Skeletal muscle cell (primary cell): ENCODE results near the gene CTSH.
"Not testable (repeated sequence)": the region's sequence is repeated elsewhere in the genome, so short reads cannot be mapped to it uniquely, and the experiment has no call there.

Experiments used
- DNase-seq: peaks from one replicate; pipeline ENCODE4 v3.0.0-alpha.2; 2010; ENCODE audit warnings: low read depth
- H3K4me3 ChIP-seq: 2 replicates; pipeline ENCODE4 v1.5.1; 2011; ENCODE audit warnings: low read depth, mild to moderate bottlenecking, control low read depth, low read length, moderate library complexity

The CTSH gene

DNA sequence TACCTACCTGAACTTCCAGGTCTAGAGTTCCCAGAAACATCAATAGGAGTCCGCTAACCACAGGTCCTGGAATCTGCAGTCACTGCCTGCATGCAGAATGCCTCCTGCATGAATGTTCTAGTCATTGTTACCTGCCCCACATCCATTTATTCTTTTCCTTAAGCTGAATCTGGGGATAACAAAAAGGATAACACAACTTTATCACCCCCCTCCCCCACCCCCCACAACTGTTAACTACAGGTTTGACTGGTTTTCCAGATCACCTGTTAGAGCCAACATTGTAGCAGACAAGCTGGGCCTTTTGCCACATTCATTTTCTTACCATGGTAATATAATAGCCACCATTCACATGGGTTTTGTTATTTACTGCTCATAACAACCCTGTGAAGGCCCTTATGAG is 4.6 kb upstream of the CTSH start:
- no peak overlapping the region for H3K4me3 ChIP-seq

DNA sequence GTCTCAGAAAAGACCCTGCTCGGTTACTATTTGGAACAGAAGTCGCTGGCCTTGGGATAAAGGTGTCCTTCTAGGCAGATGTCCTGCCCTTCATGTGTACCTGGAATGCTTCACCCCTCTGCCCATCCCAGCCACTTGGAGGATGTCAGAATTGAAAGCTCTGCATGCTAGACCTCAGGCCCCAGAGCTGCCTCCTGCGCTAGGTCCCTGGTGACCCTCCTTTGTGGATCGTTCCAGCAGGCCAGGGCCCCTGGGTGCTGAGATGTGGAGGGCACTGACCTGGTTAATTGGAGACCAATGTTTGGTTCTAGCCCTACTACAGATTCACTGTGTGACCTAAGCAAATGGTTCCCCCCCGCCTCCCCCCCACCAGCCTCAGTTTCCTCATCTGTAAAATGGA is 2.7 kb upstream of the CTSH start:
- no peak overlapping the region for H3K4me3 ChIP-seq
- DNase-seq = no peak

More for the DNA sequence above, 4.6 kb upstream of the CTSH start:
- no peak for DNase-seq

DNA sequence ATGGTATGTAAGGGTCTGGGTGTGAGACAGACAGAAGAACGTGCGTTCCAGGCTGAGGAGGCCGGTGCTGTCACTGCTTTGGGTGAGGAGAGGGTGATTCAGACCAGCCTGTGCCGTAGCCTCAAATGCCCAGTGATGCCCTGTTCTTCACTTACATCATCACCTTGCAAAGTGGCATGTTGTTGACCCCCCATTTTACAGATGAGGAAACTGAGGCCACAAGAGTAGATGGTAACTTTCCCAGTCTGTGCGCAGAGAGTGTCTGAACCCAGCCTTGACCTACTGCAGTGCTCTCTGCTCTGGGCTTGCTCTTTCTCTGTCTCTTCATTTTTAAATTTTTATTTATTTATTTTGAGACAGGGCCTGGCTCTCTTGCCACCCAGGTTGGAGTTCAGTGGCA is 1.6 kb upstream of the CTSH start:
- H3K4me3 ChIP-seq = no peak overlapping the region
- no peak for DNase-seq

DNA sequence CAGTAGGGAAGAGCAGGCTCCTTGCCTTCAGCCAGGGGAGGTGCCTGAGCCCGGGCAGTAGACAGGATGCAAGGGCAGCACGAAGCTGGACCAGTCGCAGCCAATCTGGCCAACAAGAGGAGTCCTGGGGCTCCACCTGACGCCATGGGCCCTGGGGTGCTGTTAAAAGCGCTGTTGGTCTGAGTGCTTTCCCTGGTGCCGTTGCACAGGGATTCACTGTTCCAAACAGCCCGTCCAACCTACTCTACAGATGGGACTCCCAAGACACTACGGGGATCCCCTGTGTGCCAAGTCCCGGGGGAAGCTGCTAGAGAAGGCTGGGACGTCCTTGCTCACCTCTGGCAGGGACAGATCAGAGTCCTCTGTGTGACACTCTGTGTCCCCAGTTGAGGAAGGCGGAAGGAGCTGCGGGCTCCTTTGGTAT is 632 bp downstream of the CTSH start:
- DNase-seq = no peak
- peak overlapping the region; percentile 39 for H3K4me3 ChIP-seq

DNA sequence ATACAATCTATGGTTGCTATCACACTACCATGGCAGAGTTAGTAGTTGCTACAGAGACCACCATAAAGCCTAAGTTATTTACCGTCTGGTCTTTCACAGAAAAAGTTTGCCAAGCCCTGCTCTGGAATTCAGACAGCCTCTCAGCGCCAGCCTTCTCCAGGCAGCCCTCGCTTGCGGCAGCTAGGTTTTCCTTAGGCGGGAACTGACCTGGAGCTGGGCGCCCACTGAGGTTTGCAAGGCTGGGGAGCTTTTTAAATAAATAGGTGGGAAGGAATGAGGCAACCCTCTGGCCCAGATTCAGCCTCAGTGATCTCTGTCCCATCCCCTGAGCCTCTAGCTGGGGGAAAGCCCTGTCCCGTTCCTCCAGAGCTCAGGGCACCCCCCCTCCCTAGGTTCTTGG is 1.2 kb downstream of the CTSH start:
- no peak overlapping the region for H3K4me3 ChIP-seq
- no peak for DNase-seq

DNA sequence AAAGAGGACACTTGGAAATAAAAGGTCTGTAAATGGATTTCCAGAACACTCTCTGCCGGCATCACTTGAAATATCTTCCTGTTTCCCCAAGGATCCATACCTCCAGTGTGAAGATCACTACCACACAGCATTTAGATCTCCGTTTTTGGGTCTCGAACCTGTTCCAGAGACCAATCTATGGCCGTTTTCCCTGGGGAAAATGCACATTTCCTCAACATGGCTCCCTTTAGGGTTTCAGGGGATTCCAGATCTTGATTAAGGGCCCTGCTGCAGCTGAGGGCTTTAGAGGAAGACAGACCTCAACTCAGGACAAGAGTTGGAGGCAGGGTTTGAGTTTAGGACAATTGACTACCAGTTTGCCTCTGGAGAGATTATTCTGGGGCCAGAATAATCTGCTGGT is 2.1 kb downstream of the CTSH start:
- no peak overlapping the region for H3K4me3 ChIP-seq
- DNase-seq = no peak

DNA sequence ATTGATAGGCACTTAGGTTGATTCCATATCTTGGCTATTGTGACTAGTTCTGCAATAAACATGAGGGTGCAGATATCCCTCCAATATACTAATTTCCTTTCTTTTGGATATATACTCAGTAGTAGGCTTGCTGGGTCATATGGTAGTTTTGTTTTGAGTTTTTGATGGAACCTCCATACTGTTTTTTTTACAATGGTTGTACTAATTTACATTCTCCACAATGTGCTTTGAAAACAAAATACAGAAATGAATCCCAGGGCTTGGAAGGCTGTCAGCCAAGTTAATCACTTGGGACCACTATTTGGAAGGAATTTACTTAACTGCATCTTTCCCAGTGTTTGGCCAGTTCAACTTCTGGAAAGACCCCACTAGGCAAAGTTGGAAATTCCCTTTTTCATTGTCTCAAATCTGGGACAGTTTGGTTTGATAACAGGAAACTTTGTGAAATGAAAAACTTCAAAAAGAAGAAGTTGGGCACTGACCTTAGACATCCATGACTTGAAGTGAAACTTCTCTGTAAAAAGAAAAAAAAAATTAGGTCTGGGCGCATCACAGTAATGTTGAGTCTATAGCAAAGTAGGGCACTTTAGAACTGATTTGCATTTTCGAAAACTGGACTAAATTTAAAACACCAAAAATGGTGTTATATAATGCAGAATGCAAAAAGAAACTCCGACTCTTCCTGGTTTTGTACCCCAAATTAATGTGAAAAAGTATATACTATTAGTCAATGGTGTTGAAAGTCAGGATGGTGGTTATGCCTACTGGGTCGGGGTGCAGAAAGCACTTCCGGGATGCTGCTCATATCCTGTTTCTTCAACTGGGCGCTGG is 6.0 kb downstream of the CTSH start:
- no peak overlapping the region for H3K4me3 ChIP-seq
- no peak for DNase-seq

DNA sequence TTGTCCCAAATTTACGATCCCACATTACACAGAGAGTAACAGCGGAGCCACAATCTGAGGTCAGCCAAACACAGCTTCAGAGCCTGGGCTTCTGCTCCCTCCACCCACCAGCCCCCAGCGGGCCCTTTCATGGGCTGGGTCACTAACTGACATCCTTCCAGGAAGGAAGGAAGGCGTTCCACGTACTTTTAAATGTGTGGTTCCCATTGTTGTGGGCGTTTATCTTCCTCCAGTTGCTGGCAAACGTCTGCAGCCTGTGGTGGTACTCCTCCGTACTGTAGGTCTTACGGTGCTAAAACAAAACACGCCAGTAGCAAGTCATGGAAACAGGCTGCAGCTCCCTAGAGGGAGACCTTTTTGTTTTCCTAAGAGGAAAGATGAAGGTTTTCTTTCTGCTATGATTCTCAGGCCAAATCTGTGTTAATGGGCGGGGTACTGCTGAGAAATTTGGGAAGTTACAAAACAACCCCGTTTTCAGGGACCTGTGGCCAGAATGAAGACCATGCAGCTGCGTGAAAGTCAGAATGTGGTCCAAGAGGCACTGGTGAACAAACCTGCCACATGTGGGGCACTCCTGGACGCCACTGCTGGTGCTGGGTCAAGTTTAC is 7.6 kb downstream of the CTSH start:
- no peak overlapping the region for H3K4me3 ChIP-seq
- no peak for DNase-seq

DNA sequence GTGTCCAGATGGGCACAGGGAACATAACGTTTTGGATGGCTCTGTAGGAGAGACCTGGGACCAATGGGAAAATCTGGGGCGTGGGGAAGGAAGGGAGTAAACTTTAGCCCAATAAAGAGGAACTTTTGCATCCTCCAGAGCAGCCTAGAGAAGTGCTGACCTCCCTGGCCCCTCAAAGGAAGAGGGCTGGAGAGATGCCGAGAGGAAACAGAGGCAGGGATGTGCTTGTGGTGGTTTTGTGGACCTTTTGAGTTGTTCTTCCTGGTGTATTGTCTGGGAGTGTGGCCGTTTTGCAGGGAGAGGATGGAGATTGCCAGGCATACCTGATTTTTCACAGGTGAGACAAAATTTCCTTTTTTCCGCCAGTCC is 10.2 kb downstream of the CTSH start:
- no peak overlapping the region for H3K4me3 ChIP-seq
- DNase-seq = no peak

DNA sequence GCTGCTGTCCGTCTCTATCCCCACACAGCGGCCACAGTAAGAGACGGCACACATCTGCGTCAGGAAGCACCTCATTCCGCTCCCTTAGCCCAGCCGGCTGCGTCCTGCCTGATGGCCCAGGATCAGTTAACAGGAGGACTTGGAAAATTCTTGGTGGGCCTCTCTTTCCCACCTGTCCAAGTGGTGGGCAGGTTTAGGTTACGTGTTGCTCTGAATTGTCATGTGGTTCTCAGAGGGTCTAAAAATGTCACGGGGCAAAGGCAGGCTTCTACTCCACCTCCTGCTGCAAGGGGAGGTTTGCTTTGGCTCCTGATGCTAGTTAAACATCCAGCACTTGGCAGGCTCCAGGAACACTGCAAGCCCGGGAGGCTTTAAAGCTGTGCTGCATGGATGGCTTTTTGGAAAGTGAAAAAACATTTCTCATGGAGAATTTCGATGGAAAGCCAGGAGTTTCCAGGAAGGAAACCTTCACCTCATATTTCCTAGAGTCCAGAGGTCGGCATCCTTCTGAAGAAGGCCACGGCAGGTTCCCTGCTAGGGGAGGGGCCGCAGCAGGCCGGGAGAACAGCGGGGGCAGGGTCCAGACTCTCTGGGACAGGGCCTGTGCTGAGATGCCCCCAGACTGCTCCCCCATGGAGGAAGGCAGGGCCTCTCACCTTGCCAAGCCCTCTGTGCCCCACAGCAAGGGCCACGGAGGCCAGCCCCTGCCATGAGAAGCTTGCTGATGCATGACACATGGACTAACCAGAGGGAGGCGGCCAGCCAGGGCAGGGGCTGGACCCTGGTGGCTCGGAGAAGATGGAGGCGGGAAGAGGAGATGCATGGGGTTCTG is 10.8 kb downstream of the CTSH start:
- no peak overlapping the region for H3K4me3 ChIP-seq
- DNase-seq = no peak

DNA sequence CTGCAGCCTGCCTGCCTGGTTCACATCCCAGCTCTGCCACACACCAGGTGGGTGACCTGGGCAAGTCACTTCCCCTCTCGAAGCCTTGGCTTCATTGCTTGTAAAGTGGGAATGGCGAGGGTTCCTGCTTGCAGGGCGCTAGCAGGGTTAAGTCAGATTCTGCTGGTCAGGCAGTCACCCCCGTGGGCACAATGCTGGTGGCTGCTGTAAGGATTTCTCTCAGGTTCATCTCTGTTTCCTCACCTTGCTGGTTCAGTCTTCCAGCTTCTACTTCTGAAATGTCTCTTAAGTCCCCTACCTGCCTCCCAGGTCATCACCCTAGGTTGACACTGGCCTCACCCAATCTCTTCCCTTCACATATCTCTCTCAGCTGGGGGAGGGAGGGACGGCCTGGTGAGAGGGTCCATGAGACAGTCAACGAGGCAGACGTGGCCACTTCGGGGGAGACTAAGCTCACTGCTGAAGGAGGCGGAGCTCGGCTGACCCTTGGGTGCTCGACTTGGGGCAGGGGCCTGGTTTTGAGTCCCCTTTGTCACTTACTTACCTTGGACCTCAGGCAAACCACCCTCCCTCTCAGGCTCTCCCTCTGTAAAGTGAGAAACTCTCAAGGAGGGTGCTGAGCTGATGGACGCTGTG is 11.5 kb downstream of the CTSH start:
- H3K4me3 ChIP-seq = no peak overlapping the region
- no peak for DNase-seq

DNA sequence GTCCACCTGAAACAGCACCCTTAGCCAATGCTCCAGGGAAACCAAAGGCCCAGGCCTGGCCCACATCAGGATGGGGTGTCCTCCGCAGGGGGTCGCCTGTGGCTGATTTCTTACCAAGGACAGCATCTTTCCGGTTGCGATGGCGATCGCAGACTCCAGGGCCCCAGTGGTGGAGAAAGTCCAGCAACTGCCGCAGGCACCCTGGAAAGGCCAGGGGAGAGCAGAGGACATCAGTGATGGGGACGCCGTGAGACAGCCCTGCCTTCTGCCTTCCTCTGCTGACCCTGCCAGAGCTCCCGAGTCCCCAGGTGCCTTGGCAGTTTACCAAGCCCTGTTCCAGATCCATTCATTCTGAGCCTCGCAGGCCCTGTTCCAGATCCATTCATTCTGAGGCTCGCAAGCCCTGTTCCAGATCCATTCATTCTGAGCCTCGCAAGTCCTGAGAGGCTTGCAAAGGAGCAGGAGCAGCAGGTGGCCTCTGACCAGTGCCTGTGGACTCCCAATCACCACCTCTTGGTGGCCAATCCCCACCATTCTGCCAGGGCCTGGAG is 12.5 kb downstream of the CTSH start:
- no peak for DNase-seq

DNA sequence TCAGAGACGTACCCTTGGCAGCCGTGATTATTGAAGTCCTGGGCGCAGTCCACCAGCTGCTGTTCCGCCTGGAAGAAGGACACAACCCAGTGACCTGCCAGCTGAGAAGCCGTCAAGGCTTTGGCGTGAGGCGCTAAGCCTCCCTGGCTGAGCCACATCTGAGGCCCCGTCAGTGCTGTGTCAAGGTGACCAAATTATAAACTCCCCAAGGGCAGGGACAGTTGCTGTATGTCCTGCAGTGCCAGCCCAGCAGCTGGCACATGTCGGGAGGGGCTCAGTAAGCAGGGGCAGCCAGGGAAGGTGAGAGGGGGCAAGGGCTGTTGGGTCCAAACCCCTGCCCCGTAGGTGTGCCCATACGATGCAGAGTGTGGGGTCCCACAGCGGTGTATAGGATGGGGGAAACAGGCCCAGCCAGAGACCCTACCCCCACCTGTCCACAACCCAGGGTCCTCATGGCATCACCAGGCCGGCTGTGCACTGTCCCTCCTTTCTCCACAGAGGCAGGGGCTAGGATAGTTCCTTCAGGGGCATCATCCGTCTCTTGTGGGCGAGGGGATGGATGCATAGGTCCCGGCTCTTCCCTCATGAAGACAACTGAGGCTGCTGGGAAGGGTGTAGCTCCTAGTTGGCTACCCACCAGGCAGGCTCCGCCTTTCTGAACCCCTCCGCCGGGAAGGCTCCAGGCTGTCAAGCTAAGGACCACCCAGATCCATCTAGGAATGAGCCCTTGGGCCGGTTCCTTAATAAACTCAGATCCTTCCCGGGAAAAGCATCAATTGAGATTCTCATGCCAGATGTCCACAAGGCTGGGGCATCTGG is 13.2 kb downstream of the CTSH start:
- H3K4me3 ChIP-seq = no peak overlapping the region
- no peak for DNase-seq

More for the DNA sequence above, 12.5 kb downstream of the CTSH start:
- no peak overlapping the region for H3K4me3 ChIP-seq

DNA sequence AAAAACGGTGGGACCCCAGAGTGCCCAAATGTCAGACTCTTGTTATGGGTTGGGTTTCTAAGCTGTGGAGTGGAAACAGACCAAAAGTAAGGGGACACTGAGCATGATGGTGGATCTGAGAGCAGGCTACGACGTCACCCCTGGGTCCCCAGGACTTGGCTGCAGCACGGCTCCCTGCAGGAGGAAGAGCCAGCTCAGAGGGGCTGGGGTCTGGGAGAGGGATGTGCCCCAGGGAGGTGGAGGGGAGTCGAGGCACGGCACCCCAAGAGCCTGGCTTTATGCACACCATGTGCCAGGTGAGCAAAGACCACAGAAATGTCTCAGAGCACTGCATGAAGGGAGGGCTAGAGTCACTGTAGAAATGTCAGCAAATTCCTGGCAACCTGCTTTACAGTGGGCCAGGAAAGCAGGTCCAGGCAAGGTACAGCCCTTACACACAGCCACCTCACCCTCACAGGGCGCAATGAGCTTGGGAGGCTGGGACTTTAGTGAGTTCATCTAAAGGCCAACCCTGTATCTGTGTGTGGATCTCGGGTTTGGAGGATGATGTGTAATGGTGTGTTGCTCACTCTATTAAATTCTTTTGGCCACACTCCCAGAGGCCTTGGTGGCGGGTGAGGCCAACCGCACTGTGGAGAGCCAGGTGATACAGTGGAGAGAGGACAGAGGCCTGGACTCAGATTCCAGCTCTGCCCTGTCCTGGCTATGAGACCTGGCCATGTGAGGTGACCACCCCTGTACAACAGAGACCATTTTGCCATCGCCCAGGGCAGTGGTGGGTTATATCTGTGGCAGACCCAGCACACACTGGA is 14.1 kb downstream of the CTSH start:
- DNase-seq = peak; percentile 45
- H3K4me3 ChIP-seq = no peak overlapping the region

DNA sequence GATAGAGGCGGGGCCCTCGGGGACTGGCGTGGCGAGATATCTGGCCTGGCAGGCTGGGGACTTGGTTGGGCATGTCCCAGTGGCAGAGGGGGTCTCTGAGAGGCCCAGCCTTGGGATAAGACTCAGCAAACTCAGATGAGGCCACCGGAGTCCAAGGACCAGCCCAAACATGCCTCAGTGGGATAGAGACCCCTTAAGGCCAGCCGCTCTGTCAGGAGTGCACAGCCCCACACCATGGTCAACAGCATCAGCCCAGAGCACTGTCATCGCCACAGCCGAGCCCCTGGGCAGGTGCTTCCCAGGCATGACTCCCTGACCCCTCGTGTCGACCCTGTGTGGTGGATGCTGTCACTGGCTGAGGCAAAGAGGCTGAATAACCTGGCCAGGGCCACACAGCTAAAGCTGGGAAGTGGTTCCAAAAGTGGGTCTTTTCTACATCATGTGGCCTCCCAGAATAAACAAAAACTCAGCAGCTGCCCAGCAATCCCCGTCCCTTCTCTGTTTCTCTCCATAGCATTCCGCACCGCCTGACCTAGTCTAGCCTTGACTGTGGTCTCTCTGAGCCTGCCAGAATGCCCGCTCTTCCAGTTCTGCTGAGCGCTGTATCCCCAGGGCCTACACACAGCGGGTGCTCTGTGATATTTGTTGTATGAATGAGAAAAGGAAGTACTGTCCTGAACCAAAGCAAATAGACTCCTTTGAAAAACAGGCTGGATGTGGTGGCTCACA is 15.1 kb downstream of the CTSH start:
- no peak for DNase-seq
- no peak overlapping the region for H3K4me3 ChIP-seq

DNA sequence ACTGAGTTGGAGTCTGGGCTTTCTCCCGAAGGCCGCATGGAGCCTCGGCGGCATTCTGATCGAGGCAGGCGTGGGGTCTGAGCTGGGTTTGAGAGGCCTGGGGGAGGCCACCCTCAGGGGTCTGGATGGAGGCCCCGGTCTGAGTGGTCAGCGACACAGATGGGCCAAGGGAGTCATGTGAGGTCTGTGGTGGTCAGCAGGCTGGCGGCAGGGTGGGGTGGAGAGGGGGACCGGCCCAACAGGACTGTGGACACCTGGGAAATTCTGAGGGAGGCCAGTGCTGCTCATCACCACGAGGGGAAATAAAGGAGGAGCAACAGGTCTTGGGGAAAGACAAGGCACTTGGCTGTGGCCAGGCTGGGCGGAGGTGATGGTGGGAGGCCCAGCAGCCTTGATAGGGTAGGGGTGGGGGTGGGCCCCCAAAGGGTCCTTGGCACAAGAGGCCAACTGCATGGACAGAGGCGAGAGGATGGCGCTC is 16.2 kb downstream of the CTSH start:
- DNase-seq = no peak
- H3K4me3 ChIP-seq = no peak overlapping the region

DNA sequence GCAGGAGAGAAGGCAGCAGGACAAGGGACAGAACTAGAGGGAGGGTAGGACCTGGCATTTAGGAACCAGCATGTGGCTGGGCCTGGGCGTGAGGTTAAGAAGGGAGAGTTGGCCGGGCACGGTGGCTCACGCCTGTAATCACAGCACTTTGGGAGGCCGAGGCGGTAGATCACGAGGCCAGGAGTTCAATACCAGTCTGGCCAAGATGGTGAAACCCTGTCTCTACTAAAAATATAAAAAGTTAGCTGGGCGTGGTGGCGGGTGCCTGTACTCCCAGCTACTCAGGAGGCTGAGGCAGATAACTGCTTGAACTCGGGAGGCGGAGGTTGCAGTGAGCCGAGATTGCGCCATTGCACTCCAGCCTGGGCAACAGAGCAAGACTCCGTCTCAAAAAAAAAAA is 16.7 kb downstream of the CTSH start:
- H3K4me3 ChIP-seq, DNase-seq: not testable (repeated sequence)
